Neural progenitor cell (in vitro differentiated cells): ENCODE data around the gene OTOP3.

Source experiments
- EZH2 ChIP-seq: fragments of 200-600 bp; sonication (generic); IDR thresholded peaks from 2 replicates; pipeline ENCODE4 v1.6.1; 2017; ENCODE audit warnings: antibody characterized with exemption, mild to moderate bottlenecking, moderate library complexity
- TF ChIP-seq, protein P1 (sequence below): fragments of 200-600 bp; sonication (generic); IDR thresholded peaks from 2 replicates; pipeline ENCODE4 v1.5.1; 2017; ENCODE audit warnings: antibody characterized with exemption, mild to moderate bottlenecking

DNA sequence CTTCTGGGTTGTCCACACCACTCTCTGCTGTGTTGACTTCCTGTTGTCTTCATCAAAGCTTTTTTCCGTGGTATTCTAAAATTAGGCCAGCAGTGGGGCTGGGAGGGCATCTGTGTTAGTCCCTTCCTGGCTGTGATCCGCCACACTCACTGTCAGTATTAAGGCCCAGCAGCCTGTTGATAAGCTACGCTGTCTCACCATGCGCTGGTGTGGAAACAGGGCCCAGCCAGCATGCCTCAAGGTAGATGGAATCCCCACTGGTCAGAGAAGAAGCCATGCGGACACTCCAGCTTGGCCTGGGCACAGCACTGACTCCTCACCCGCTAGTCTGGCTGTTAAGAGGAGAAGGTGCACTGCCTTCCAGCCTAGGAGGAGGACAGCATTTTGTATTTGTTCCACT is 63.1 kb downstream of the OTOP3 start:
- TF ChIP-seq, protein P1, sequence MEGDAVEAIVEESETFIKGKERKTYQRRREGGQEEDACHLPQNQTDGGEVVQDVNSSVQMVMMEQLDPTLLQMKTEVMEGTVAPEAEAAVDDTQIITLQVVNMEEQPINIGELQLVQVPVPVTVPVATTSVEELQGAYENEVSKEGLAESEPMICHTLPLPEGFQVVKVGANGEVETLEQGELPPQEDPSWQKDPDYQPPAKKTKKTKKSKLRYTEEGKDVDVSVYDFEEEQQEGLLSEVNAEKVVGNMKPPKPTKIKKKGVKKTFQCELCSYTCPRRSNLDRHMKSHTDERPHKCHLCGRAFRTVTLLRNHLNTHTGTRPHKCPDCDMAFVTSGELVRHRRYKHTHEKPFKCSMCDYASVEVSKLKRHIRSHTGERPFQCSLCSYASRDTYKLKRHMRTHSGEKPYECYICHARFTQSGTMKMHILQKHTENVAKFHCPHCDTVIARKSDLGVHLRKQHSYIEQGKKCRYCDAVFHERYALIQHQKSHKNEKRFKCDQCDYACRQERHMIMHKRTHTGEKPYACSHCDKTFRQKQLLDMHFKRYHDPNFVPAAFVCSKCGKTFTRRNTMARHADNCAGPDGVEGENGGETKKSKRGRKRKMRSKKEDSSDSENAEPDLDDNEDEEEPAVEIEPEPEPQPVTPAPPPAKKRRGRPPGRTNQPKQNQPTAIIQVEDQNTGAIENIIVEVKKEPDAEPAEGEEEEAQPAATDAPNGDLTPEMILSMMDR: no peak
- TF ChIP-seq EZH2: no peak
